Prostate gland (tissue), 2 donors: ENCODE data around the gene PLPP7.

Experiments
- CTCF ChIP-seq, 4 experiments: fragments of 200-600 bp in 2 of 4; fragments of 450-650 bp in 2 of 4; sonication (generic) in 2 of 4; IDR thresholded peaks; 1 replicate in 3 of 4; 2 replicates in 1 of 4; pipeline ENCODE4 v1.5.1; 2016 to 2019; ENCODE audit warnings: antibody characterized with exemption in 4 of 4, mild to moderate bottlenecking in 2 of 4, moderate library complexity in 2 of 4
- POLR2A ChIP-seq: fragments of 450-650 bp; IDR thresholded peaks from one replicate; pipeline ENCODE4 v1.6.1; 2016; ENCODE audit warnings: antibody characterized with exemption, mild to moderate bottlenecking
- POLR2AphosphoS5 ChIP-seq: sonication (generic); formaldehyde crosslinking; IDR thresholded peaks from one replicate; pipeline ENCODE4 v1.6.1; 2017; ENCODE audit warnings: antibody characterized with exemption

DNA sequence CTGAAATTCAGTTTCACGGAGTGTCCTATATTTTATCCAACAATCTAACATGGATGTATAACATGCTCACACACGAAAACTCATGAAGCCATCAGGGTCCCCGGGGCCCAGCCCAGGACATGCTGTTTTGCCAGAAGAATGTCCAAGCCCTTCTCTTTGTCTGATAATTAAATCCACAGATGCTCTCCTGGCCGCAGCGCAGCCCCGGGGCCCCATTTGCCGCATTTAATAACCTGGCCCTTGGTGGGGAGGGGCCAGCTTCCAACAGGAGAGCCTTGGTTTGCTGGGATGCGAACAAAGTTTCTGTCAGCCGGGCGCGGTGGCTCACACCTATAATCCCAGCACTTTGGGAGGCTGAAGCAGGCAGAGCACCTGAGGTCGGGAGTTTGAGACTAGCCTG lies 30.0 kb downstream of the PLPP7 start:
- no peak for TF ChIP-seq CTCF (IDR thresholded peaks at IDR 0.05)
- no peak for TF ChIP-seq POLR2A
- TF ChIP-seq POLR2AphosphoS5: no peak
